GM12865 (cell line): ENCODE data around the gene GDI2.
"Not testable (repeated sequence)": the region's sequence is repeated elsewhere in the genome, so short reads cannot be mapped to it uniquely, and the experiment has no call there.

Experiments used
- DNase-seq: peaks from one replicate; pipeline ENCODE4 v3.0.0; 2010; ENCODE audit warnings: low read depth
- H3K4me3 ChIP-seq: 2 replicates; pipeline ENCODE4 v1.5.1; 2011; ENCODE audit warnings: mild to moderate bottlenecking, low read depth, low read length, control low read depth
- CTCF ChIP-seq: IDR thresholded peaks from 2 replicates; pipeline ENCODE4 v1.5.1; 2011; ENCODE audit warnings: low read length, control low read depth, low read depth, inconsistent platforms; ENCODE audit not compliant: insufficient read depth; ENCODE audit errors: missing control alignments

GDI2 gene

GRCh38 chr10:5854131-5854475 is 40.9 kb upstream of the GDI2 start:
- no peak for DNase-seq
- no peak for TF ChIP-seq CTCF
- no peak overlapping the region for H3K4me3 ChIP-seq

- not testable (repeated sequence) for H3K4me3 ChIP-seq, DNase-seq
These were observed 33.4 kb upstream of the GDI2 start for GRCh38 chr10:5846667-5847066.

- TF ChIP-seq CTCF = no peak
- DNase-seq = peak; percentile 42
- peak overlapping the region; percentile 2; the same call in 1 of the 2 replicates for H3K4me3 ChIP-seq
These were observed 31.3 kb upstream of the GDI2 start for GRCh38 chr10:5844345-5845055.

GRCh38 chr10:5843686-5844344 is 30.6 kb upstream of the GDI2 start:
- DNase-seq = peak; percentile 51
- H3K4me3 ChIP-seq = peak overlapping the region; percentile 22; the same call in 1 of the 2 replicates
- TF ChIP-seq CTCF = no peak

GRCh38 chr10:5841965-5842364 is 28.7 kb upstream of the GDI2 start:
- DNase-seq = no peak
- TF ChIP-seq CTCF = no peak
- H3K4me3 ChIP-seq = no peak overlapping the region

GRCh38 chr10:5840314-5841307 is 27.4 kb upstream of the GDI2 start:
- DNase-seq = peak; percentile 88
- peak overlapping the region; percentile 58 for H3K4me3 ChIP-seq
- TF ChIP-seq CTCF = no peak

- not testable (repeated sequence) for DNase-seq, H3K4me3 ChIP-seq
These were observed 22.9 kb upstream of the GDI2 start for GRCh38 chr10:5836181-5836580.
